ENCODE results near the gene PNRC1.
"Not testable (repeated sequence)": the region's sequence is repeated elsewhere in the genome, so short reads cannot be mapped to it uniquely, and the experiment has no call there.

Gene PNRC1

DNA sequence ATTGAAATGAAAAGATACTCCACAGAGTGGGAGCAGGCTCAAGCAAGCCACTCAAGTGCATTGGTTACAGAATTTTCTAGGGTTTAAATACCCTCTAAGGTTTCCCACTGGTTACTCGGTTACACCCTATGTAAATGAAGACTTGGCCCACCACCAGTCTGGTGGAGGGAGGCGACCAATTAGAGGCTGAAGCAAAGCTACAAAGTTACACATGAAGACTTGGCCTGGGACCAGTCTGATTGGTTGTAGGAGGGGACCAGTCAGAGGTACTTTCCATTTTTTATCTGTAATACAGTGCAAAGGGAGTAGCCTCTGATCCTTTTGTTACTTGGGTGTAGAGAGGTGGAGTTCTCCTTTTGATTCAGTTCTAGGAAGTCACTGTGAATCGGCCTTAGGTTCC, 29.7 kb downstream of the PNRC1 start:
- DNase-seq (ENCODE audit: low spot score): no peak

DNA sequence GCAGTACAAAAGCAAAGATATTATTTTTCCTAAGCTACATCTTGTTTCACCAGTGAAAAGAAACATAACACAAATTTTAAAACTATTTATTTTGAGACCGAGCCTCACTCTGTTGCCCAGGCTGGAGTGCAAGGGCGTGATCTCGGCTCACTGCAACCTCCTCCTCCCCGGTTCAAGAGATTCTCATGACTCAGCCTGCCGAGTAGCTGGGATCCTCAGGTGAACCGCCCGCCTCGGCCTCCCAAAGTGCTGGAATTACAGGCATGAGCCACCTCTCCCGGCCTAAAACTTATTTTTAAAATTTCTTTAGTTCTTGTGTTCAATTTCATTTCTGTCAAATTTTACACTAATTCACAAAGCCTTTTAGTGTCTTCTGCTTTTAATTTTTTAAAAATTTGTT, 31.4 kb downstream of the PNRC1 start:
- DNase-seq (ENCODE audit: low spot score): no peak

DNA sequence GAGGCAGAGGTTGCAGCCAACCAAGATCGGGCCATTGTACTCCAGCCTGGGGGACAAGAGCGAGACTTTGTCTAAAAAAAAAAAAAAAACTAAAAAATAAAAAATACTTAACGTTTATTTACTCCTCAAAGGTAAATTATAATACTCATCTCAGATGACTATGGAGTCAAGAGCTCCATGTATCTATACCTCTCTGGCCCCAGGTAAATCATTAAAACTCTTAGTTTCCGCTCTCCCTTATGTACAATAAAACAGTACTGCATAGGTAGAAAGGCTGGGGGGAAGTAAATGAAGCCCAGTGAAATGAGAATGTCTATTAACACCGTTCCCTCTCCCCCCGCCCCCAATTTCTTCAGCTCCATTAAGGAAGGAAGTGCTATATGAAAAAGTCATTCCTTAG, 36.2 kb downstream of the PNRC1 start:
- no peak for DNase-seq (ENCODE audit: low spot score)

DNA sequence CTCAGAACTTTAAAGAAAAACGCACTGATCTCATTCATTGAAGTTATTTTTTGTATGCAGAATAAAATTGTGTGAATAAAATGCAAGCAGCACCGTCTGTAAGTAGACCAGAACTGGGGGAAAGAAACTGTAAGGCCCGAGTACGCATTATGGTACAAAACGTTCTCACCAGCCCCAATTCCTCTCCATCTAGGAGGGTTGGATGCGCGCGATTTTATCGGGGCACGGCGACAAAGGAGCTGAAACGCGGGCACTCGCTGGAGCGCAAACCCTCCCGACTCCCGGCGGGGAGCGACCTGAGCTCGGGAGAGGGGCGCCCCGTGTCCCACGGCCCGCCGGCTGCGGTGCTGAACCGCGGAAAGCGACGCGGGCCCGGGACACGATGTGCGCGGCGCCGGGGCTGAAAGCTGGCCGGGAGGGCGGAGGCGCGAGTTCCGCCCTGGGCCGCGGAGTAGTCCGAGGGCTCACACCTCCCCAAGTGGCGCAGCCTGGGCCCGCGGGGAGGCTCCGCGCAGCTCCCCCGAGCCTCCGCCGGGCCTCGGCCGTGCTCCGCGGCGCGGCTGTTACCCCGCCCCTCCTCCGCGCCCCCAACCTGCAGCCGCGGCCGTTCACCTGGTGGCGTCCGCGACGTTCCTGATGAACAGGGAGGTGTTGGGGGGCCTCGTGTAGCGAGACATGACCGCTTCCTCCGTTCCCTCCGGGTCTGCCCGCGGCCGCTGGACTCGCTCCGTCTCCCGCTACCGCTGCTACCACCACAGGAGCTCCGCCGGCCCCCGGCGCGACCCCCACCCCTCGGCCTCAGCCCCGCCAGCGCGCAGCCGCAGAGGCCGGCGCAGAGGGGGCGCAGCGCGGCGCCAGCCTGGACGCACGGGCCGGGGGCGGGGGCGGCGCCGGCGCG, 36.9 kb downstream of the PNRC1 start, which contains the start of gene SRSF12:
TSS of gene SRSF12 (minus strand) at position 861 of the 898 bp plus-strand sequence. CDS start at position 677, 184 bp downstream.
- peak; percentile 79 for DNase-seq (ENCODE audit: low spot score)

DNA sequence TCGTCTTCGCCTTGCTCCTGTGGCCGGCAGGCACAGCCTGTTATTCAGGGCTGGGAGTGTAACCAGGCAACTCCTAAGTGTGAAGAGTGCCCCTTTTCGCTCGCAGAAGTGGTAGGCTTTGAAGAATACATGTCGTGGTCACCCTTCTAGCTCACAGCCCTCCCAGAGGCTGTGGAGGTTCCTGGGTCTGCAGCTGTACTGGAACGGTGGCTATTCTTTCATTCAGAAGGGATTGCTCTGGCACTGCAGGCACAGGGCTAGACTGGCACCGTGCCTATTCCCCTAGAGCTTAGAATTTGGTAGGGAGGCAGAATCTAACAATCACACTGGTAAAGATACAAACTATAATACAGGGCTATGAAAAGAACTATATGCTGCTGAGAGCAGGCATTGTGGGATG, 38.4 kb downstream of the PNRC1 start:
- DNase-seq (ENCODE audit: low spot score): no peak

DNA sequence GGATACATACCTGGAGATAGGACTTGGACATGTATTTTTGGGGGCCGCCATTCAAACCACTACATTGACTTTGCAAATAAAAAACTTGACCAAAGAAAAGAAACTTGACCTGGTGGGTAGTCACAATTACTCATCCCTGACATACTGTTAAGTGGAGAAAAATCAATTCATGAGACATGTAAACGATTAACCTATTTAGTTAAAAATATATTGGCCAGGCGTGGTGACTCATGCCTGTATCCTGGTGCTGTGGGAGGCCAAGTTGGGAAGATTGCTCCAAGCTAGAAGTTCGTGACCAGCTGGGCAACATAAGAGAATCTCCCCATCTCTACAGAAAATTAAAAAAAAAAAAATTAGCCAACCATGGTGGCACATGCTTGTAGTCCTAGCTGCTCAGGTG, 39.8 kb downstream of the PNRC1 start:
- DNase-seq (ENCODE audit: low spot score): no peak

DNA sequence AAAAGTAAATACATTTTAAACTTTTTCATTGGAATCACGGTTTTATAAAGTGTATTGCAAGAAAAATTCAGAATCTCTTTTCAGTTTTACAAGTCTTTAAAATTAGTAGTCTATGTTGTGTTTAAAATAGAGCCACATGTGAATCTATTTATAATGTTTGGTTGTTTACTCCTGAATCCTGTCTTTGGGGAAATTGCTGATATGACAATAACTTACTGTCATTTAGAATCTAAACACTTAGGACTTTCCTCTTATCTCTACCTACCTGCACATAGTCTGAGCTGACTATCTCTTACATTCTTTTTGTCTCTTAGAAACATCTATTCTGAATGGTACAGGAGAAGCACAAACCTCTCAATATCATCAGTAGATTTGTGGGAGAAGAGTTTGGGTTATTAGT, 41.4 kb downstream of the PNRC1 start:
- DNase-seq (ENCODE audit: low spot score): no peak

DNA sequence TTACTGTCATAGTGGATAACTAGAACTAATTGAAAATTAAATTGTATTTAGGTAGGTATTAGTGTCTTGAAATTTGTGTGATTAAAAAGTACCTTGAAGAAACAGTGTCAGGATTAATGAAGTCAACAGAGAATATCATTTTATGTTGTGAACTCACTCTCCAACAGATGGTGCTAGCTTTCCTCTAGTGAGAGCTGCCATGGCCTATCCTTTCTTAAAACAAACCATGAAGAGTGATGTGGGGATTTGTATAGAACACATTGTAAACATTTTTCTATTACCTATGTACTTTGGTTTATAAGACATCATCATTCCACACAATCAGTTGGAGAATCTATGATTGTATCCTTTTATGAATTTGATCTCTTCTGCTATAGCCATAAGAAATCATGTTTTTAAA, 42.1 kb downstream of the PNRC1 start:
- peak; percentile 5 for DNase-seq (ENCODE audit: low spot score)

DNA sequence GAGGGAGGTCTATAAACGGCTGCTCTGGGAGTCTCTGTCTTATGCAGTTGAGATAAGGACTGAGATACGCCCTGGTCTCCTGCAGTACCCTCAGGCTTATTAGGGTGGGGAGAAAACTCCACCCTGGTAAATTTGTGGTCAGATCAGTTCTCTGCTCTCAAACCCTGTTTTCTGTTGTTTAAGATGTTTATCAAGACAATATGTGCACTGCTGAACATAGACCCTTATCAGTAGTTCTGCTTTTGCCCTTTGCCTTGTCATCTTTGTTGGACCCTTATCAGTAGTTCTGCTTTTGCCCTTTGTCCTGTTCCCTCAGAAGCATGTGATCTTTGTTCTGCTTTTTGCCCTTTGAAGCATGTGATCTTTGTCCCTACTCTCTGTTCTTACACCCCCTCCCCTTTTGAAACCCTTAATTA, 47.7 kb downstream of the PNRC1 start:
- DNase-seq (ENCODE audit: low spot score): not testable (repeated sequence)

DNA sequence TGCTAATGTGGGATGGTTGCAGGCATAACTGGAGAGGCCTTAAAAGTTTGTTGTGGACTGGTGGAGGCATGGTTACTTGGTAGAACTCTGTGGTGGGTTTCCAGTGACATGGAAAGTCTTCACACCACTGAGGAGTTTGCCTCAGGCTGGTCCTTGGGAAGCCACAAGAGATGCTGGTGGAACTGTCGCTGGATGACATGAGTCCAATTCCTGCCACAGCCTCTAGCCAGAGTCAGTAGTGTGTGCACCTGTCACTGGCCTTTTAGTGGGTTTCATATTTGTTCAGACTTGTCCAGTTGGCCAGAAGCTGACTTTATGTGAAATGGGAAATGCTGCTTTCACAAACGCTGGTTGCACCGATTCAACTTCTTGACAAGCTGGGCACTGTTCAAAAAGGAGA, 51.0 kb downstream of the PNRC1 start:
- peak; percentile 15 for DNase-seq (ENCODE audit: low spot score)

DNA sequence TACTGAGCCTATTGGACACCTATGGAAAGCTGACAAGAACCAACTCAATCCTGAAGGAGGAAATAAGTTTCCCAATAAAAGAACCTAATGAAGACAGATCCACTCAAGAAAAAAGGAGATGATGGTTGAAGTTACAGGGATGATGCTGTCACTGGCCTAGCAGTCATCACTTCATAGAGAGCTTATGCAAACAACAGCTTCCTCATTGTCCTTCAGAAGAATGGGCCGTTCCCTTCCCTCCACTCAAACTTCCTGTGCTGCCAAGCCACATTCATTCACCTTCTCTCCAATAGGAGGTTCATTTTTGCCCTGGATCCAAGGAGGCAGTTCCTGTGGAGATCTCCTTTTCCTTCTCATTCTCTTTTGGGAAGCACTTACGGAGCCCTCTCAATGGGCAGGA, 51.5 kb downstream of the PNRC1 start:
- DNase-seq (ENCODE audit: low spot score): no peak

DNA sequence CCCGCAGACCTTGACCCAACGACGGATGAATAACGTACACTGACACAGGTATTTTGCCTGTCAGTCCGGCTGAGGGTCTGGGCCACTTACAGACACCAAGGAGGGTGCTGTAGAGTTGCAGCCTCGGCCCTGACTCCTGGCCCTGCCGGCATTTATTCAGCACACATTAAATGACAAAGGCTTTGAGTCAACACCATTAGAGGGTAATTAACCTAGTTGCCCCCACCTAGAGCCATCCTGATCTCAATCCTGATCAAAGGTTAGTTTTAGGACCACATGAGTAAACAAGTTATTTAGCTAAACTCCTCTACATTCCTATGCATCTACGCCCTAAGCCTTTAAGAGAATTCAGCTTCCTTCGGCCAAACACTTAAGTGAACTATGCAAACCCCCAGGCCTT, 53.4 kb downstream of the PNRC1 start:
- no peak for DNase-seq (ENCODE audit: low spot score)

DNA sequence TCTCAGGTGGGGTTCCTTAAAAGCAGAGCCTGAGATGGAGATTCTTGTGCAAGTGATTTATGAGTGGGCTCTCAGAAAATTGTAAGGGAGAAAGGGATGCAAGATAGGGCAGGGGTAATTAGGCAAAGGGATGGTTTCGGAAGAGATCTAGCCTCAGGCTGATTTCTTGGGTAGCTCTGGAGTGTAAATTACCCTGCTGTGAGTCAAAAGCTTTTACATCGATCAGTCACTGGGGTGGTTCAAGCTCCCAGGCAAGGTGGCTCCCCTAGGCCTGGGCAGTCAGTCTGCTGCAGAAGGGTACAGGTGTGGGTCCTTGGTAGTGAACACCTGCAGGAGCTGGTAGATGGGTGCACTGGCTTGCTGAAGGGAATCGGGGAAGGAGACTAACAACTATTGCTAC, 54.2 kb downstream of the PNRC1 start:
- no peak for DNase-seq (ENCODE audit: low spot score)
